Epithelial cell of esophagus (primary cell): ENCODE results near the gene LTBP3.

ENCODE experiments used
- DNase-seq: peaks from one replicate; pipeline ENCODE4 v3.0.0; 2010; ENCODE audit warnings: low read depth
- H3K4me3 ChIP-seq: 2 replicates; pipeline ENCODE4 v1.5.1; 2011; ENCODE audit warnings: mild to moderate bottlenecking, low read length, control low read depth
- TF ChIP-seq, protein P1 (sequence below): IDR thresholded peaks from 2 replicates; pipeline ENCODE4 v1.5.1; 2011; ENCODE audit warnings: low read depth, mild to moderate bottlenecking, low read length, control low read depth, inconsistent platforms; ENCODE audit not compliant: insufficient read depth; ENCODE audit errors: missing control alignments

The LTBP3 gene

DNA sequence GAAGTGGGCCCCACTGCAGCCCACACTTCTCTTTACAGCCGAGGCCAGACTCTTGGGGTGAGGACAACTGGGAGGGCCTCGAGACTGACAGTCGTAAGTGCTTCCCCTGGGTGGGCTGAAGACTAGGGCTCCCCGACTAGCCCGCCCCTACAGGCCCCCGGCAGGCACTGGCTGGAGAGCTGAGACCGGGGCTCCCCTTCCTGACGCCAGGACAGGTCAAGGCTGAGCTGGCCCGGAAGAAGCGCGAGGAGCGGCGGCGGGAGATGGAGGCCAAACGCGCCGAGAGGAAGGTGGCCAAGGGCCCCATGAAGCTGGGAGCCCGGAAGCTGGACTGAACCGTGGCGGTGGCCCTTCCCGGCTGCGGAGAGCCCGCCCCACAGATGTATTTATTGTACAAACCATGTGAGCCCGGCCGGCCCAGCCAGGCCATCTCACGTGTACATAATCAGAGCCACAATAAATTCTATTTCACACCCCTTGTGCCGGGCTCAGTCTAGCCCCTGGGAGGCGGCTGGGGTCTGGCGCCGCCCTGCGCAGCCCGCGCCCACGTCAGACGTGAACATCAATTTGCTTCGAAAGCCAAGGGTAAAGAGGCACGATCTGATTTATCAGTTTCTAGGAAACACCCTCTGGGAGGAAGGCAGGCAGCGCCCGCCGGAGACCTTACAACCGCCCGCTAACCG is 19.8 kb downstream of the LTBP3 start:
- TF ChIP-seq, protein P1, sequence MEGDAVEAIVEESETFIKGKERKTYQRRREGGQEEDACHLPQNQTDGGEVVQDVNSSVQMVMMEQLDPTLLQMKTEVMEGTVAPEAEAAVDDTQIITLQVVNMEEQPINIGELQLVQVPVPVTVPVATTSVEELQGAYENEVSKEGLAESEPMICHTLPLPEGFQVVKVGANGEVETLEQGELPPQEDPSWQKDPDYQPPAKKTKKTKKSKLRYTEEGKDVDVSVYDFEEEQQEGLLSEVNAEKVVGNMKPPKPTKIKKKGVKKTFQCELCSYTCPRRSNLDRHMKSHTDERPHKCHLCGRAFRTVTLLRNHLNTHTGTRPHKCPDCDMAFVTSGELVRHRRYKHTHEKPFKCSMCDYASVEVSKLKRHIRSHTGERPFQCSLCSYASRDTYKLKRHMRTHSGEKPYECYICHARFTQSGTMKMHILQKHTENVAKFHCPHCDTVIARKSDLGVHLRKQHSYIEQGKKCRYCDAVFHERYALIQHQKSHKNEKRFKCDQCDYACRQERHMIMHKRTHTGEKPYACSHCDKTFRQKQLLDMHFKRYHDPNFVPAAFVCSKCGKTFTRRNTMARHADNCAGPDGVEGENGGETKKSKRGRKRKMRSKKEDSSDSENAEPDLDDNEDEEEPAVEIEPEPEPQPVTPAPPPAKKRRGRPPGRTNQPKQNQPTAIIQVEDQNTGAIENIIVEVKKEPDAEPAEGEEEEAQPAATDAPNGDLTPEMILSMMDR = no peak

GRCh38 chr11:65537620-65538231 is 20.4 kb downstream of the LTBP3 start:
- DNase-seq = no peak
- H3K4me3 ChIP-seq = no peak overlapping the region
- TF ChIP-seq, protein P1 = no peak

More for the DNA sequence above, 19.8 kb downstream of the LTBP3 start:
- H3K4me3 ChIP-seq = no peak overlapping the region
- no peak for DNase-seq

DNA sequence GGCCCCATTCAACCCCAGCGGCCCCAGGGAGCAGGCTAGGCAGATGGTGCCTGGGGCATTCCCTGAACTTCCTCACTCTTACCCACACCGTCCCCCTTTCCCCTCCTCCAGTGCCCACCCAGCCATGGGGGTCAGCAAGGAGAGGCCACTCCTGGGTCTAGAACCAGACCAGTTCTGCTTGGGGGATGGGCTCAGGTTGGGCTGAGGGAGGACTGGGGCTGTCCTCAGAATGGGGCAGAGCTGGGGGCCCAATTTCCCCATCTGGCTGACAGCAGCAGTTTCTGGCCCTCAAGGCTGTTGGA is 20.9 kb downstream of the LTBP3 start:
- TF ChIP-seq, protein P1 = no peak
- H3K4me3 ChIP-seq = no peak overlapping the region
- DNase-seq = no peak

- no peak overlapping the region for H3K4me3 ChIP-seq
- DNase-seq = no peak
- TF ChIP-seq, protein P1 = no peak
Observed at GRCh38 chr11:65536412-65537295, 21.5 kb downstream of the LTBP3 start.

GRCh38 chr11:65535102-65535501 is 23.1 kb downstream of the LTBP3 start:
- no peak overlapping the region for H3K4me3 ChIP-seq
- no peak for DNase-seq
- TF ChIP-seq, protein P1 = no peak

GRCh38 chr11:65532388-65533064 is 25.6 kb downstream of the LTBP3 start:
- no peak for DNase-seq
- TF ChIP-seq, protein P1 = no peak
- H3K4me3 ChIP-seq = no peak overlapping the region
